Measurements from ENCODE around the gene KSR1.

The KSR1 gene

GRCh38 chr17:27610304-27610677 is 154.0 kb downstream of the KSR1 start:
- Histone ChIP-seq H3K9me3 (ENCODE audit: control extremely low read depth in 1 of 5, control insufficient read depth in 4 of 5, insufficient read depth in 2 of 5, low read depth in 1 of 5, low read length in 4 of 5) (peaks cover 0 to 2% (median 0%) of the 10 kb centered on the region in 5 experiments), H3K4me3 (ENCODE audit: control insufficient read depth in 1 of 7, extremely low read depth in 1 of 7, insufficient read depth in 4 of 7, low read depth in 2 of 7, low read length in 6 of 7) (no peak overlapping the region), H3K27me3 (replicated peaks in 2 of 5; ENCODE audit: control insufficient read depth in 4 of 5, insufficient read depth in 5 of 5, low read length in 4 of 5) (no peaks in the 10 kb centered on the region), H3K4me1 (ENCODE audit: control extremely low read depth in 1 of 4, control insufficient read depth in 4 of 4, insufficient read depth in 4 of 4, low read length in 3 of 4) (no peaks in the 10 kb centered on the region), H3K36me3 (ENCODE audit: control insufficient read depth in 4 of 4, insufficient read depth in 4 of 4, low read length in 3 of 4) (peaks cover 11 to 84% (median 32%) of the 10 kb centered on the region in 4 experiments), H3K27ac (ENCODE audit: insufficient read depth in 1 of 2, low read depth in 1 of 2, low read length in 2 of 2, poor library complexity in 1 of 2, severe bottlenecking in 2 of 2) (no peak overlapping the region)
- DNase-seq: no peak
- WGBS (ENCODE audit: insufficient coverage): 100% methylated on average over 3 of the region's 4 CpGs
- ChIA-PET POLR2A (no interaction called here), CTCF (interaction anchor here (1.3 to 5.5 kb wide), 8 partner anchors 11 to 265 kb away, joined by 3 to 84 read pairs (median 9); partner anchors contain the start of gene LGALS9)

- CTCF ChIA-PET: interaction anchor here (0.8 to 5.5 kb wide), 8 partner anchors 8 to 41 kb away, joined by 3 to 84 read pairs (median 4); no protein-coding TSS in a partner anchor
- no peaks in the 10 kb centered on the region for H3K4me1 ChIP-seq (ENCODE audit: control extremely low read depth in 1 of 4, control insufficient read depth in 4 of 4, insufficient read depth in 4 of 4, low read length in 3 of 4)
- no peaks in the 10 kb centered on the region for H3K27me3 ChIP-seq (replicated peaks in 2 of 5; ENCODE audit: control insufficient read depth in 4 of 5, insufficient read depth in 5 of 5, low read length in 4 of 5)
- H3K36me3 ChIP-seq (ENCODE audit: control insufficient read depth in 4 of 4, insufficient read depth in 4 of 4, low read length in 3 of 4): peaks cover 11 to 87% (median 34%) of the 10 kb centered on the region in 4 experiments
- no peak for DNase-seq
- no peak overlapping the region for H3K27ac ChIP-seq (ENCODE audit: insufficient read depth in 1 of 2, low read depth in 1 of 2, low read length in 2 of 2, poor library complexity in 1 of 2, severe bottlenecking in 2 of 2)
- POLR2A ChIA-PET: no interaction called here
- WGBS (ENCODE audit: insufficient coverage): 95% methylated on average over 2 of the region's 3 CpGs
- H3K4me3 ChIP-seq (ENCODE audit: control insufficient read depth in 1 of 7, extremely low read depth in 1 of 7, insufficient read depth in 4 of 7, low read depth in 2 of 7, low read length in 6 of 7): no peak overlapping the region
- peaks cover 0 to 2% (median 0%) of the 10 kb centered on the region in 5 experiments for H3K9me3 ChIP-seq (ENCODE audit: control extremely low read depth in 1 of 5, control insufficient read depth in 4 of 5, insufficient read depth in 2 of 5, low read depth in 1 of 5, low read length in 4 of 5)
Observed at GRCh38 chr17:27612160-27612770, 156.0 kb downstream of the KSR1 start.

- H3K27ac ChIP-seq (ENCODE audit: insufficient read depth in 1 of 2, low read depth in 1 of 2, low read length in 2 of 2, poor library complexity in 1 of 2, severe bottlenecking in 2 of 2): no peak overlapping the region
- DNase-seq: peak; percentile 33 to 79 (median 65)
- WGBS (ENCODE audit: insufficient coverage): 95% methylated on average over 3 of the region's 3 CpGs
- H3K9me3 ChIP-seq (ENCODE audit: control extremely low read depth in 1 of 5, control insufficient read depth in 4 of 5, insufficient read depth in 2 of 5, low read depth in 1 of 5, low read length in 4 of 5): peaks cover 0 to 2% (median 0%) of the 10 kb centered on the region in 5 experiments
- H3K36me3 ChIP-seq (ENCODE audit: control insufficient read depth in 4 of 4, insufficient read depth in 4 of 4, low read length in 3 of 4): peaks cover 10 to 86% (median 39%) of the 10 kb centered on the region in 4 experiments
- POLR2A ChIA-PET: interaction anchor here (0.6 kb wide), 1 partner anchor 945 kb away, joined by 3 read pairs; no protein-coding TSS in a partner anchor
- no peak overlapping the region for H3K4me3 ChIP-seq (ENCODE audit: control insufficient read depth in 1 of 7, extremely low read depth in 1 of 7, insufficient read depth in 4 of 7, low read depth in 2 of 7, low read length in 6 of 7)
- H3K27me3 ChIP-seq (replicated peaks in 2 of 5; ENCODE audit: control insufficient read depth in 4 of 5, insufficient read depth in 5 of 5, low read length in 4 of 5): no peaks in the 10 kb centered on the region
- no peaks in the 10 kb centered on the region for H3K4me1 ChIP-seq (ENCODE audit: control extremely low read depth in 1 of 4, control insufficient read depth in 4 of 4, insufficient read depth in 4 of 4, low read length in 3 of 4)
- CTCF ChIA-PET: interaction anchor here (1.0 to 2.9 kb wide), 11 partner anchors 9 to 142 kb away, joined by 3 to 9 read pairs (median 4); partner anchors contain the start of gene LGALS9
Observed at GRCh38 chr17:27613433-27613832, 157.2 kb downstream of the KSR1 start.

- no peak for DNase-seq
- POLR2A ChIA-PET: no interaction called here
- H3K36me3 ChIP-seq (ENCODE audit: control insufficient read depth in 4 of 4, insufficient read depth in 4 of 4, low read length in 3 of 4): peaks cover 9 to 79% (median 36%) of the 10 kb centered on the region in 4 experiments
- CTCF ChIA-PET: interaction anchor here (1.0 to 2.9 kb wide), 4 partner anchors 13 to 375 kb away, joined by 3 to 9 read pairs (median 4); no protein-coding TSS in a partner anchor
- H3K4me3 ChIP-seq (ENCODE audit: control insufficient read depth in 1 of 7, extremely low read depth in 1 of 7, insufficient read depth in 4 of 7, low read depth in 2 of 7, low read length in 6 of 7): no peak overlapping the region
- H3K9me3 ChIP-seq (ENCODE audit: control extremely low read depth in 1 of 5, control insufficient read depth in 4 of 5, insufficient read depth in 2 of 5, low read depth in 1 of 5, low read length in 4 of 5): peaks cover 0 to 2% (median 0%) of the 10 kb centered on the region in 5 experiments
- H3K27me3 ChIP-seq (replicated peaks in 2 of 5; ENCODE audit: control insufficient read depth in 4 of 5, insufficient read depth in 5 of 5, low read length in 4 of 5): no peaks in the 10 kb centered on the region
- H3K27ac ChIP-seq (ENCODE audit: insufficient read depth in 1 of 2, low read depth in 1 of 2, low read length in 2 of 2, poor library complexity in 1 of 2, severe bottlenecking in 2 of 2): no peak overlapping the region
- WGBS (ENCODE audit: insufficient coverage): no CpG with 5 or more reads among the region's 1 CpG
- H3K4me1 ChIP-seq (ENCODE audit: control extremely low read depth in 1 of 4, control insufficient read depth in 4 of 4, insufficient read depth in 4 of 4, low read length in 3 of 4): no peaks in the 10 kb centered on the region
Observed at GRCh38 chr17:27615121-27615520, 158.9 kb downstream of the KSR1 start.

- Histone ChIP-seq H3K4me3 (ENCODE audit: control insufficient read depth in 1 of 7, extremely low read depth in 1 of 7, insufficient read depth in 4 of 7, low read depth in 2 of 7, low read length in 6 of 7) (no peak overlapping the region), H3K9me3 (ENCODE audit: control extremely low read depth in 1 of 5, control insufficient read depth in 4 of 5, insufficient read depth in 2 of 5, low read depth in 1 of 5, low read length in 4 of 5) (peaks cover 0 to 2% (median 0%) of the 10 kb centered on the region in 5 experiments), H3K36me3 (ENCODE audit: control insufficient read depth in 4 of 4, insufficient read depth in 4 of 4, low read length in 3 of 4) (peaks cover 6 to 79% (median 34%) of the 10 kb centered on the region in 4 experiments), H3K27me3 (replicated peaks in 2 of 5; ENCODE audit: control insufficient read depth in 4 of 5, insufficient read depth in 5 of 5, low read length in 4 of 5) (no peaks in the 10 kb centered on the region), H3K4me1 (ENCODE audit: control extremely low read depth in 1 of 4, control insufficient read depth in 4 of 4, insufficient read depth in 4 of 4, low read length in 3 of 4) (peaks cover 0 to 7% (median 2%) of the 10 kb centered on the region in 4 experiments), H3K27ac (ENCODE audit: insufficient read depth in 1 of 2, low read depth in 1 of 2, low read length in 2 of 2, poor library complexity in 1 of 2, severe bottlenecking in 2 of 2) (no peak overlapping the region)
- WGBS (ENCODE audit: insufficient coverage): 73% methylated on average over 2 of the region's 4 CpGs
- ChIA-PET CTCF (interaction anchor here (0.7 to 1.7 kb wide), 6 partner anchors 11 to 38 kb away, joined by 3 to 6 read pairs (median 3); no protein-coding TSS in a partner anchor), POLR2A (no interaction called here)
- peak in 1 of 3 donors; percentile 26 for DNase-seq
Observed at GRCh38 chr17:27616414-27616813, 160.2 kb downstream of the KSR1 start.

GRCh38 chr17:27618417-27618816 is 162.2 kb downstream of the KSR1 start:
- CTCF ChIA-PET: interaction anchor here (1.2 to 1.5 kb wide), 2 partner anchors 15 to 18 kb away, joined by 3 to 8 read pairs; no protein-coding TSS in a partner anchor
- DNase-seq: no peak
- Histone ChIP-seq H3K4me1 (ENCODE audit: control extremely low read depth in 1 of 4, control insufficient read depth in 4 of 4, insufficient read depth in 4 of 4, low read length in 3 of 4) (peaks cover 0 to 7% (median 2%) of the 10 kb centered on the region in 4 experiments), H3K4me3 (ENCODE audit: control insufficient read depth in 1 of 7, extremely low read depth in 1 of 7, insufficient read depth in 4 of 7, low read depth in 2 of 7, low read length in 6 of 7) (no peak overlapping the region), H3K36me3 (ENCODE audit: control insufficient read depth in 4 of 4, insufficient read depth in 4 of 4, low read length in 3 of 4) (peaks cover 3 to 79% (median 33%) of the 10 kb centered on the region in 4 experiments), H3K27ac (ENCODE audit: insufficient read depth in 1 of 2, low read depth in 1 of 2, low read length in 2 of 2, poor library complexity in 1 of 2, severe bottlenecking in 2 of 2) (no peak overlapping the region), H3K9me3 (ENCODE audit: control extremely low read depth in 1 of 5, control insufficient read depth in 4 of 5, insufficient read depth in 2 of 5, low read depth in 1 of 5, low read length in 4 of 5) (peaks cover 0 to 2% (median 0%) of the 10 kb centered on the region in 5 experiments), H3K27me3 (replicated peaks in 2 of 5; ENCODE audit: control insufficient read depth in 4 of 5, insufficient read depth in 5 of 5, low read length in 4 of 5) (no peaks in the 10 kb centered on the region)
- POLR2A ChIA-PET: no interaction called here
- WGBS (ENCODE audit: insufficient coverage): 99% methylated on average over 8 of the region's 8 CpGs

- H3K4me1 ChIP-seq (ENCODE audit: control extremely low read depth in 1 of 4, control insufficient read depth in 4 of 4, insufficient read depth in 4 of 4, low read length in 3 of 4): peaks cover 0 to 7% (median 2%) of the 10 kb centered on the region in 4 experiments
- H3K4me3 ChIP-seq (ENCODE audit: control insufficient read depth in 1 of 7, extremely low read depth in 1 of 7, insufficient read depth in 4 of 7, low read depth in 2 of 7, low read length in 6 of 7): no peak overlapping the region
- H3K9me3 ChIP-seq (ENCODE audit: control extremely low read depth in 1 of 5, control insufficient read depth in 4 of 5, insufficient read depth in 2 of 5, low read depth in 1 of 5, low read length in 4 of 5): no peaks in the 10 kb centered on the region
- POLR2A ChIA-PET: no interaction called here
- 48% methylated on average over 6 of the region's 9 CpGs for WGBS (ENCODE audit: insufficient coverage)
- CTCF ChIA-PET: interaction anchor here (1.0 to 3.5 kb wide), 6 partner anchors 11 to 385 kb away, joined by 3 to 18 read pairs (median 5); no protein-coding TSS in a partner anchor
- no peaks in the 10 kb centered on the region for H3K27me3 ChIP-seq (replicated peaks in 2 of 5; ENCODE audit: control insufficient read depth in 4 of 5, insufficient read depth in 5 of 5, low read length in 4 of 5)
- H3K36me3 ChIP-seq (ENCODE audit: control insufficient read depth in 4 of 4, insufficient read depth in 4 of 4, low read length in 3 of 4): peaks cover 3 to 72% (median 36%) of the 10 kb centered on the region in 4 experiments
- no peak overlapping the region for H3K27ac ChIP-seq (ENCODE audit: insufficient read depth in 1 of 2, low read depth in 1 of 2, low read length in 2 of 2, poor library complexity in 1 of 2, severe bottlenecking in 2 of 2)
- no peak for DNase-seq
Observed at GRCh38 chr17:27620721-27621120, 164.5 kb downstream of the KSR1 start.

All from common myeloid progenitor, CD34-positive (primary cell).